ENCODE results near the gene CEACAM7.

DNA sequence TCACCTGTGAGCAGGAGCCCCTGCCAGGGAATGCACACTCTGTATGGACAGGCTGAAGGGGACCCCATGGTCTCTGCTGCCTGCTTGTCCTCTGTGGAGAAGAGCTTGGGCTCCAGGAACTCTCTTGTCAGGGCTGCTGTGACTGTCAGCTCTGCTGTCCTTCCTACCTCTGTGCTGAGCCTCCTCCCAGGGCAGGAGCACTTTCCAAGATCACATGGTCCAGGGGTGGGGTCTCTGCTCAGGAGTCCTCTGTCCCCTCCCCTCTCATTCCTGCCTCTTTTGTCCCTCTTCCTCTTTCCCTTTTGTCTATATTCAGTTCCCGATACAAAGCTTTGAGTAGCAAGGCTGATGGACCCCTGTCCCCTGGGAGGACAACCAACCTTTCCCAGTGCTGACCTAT is at the start of gene CEACAM7:
- no peak for TF ChIP-seq POLR2A (IDR thresholded peaks at IDR 0.05)
- TF ChIP-seq, protein P1, sequence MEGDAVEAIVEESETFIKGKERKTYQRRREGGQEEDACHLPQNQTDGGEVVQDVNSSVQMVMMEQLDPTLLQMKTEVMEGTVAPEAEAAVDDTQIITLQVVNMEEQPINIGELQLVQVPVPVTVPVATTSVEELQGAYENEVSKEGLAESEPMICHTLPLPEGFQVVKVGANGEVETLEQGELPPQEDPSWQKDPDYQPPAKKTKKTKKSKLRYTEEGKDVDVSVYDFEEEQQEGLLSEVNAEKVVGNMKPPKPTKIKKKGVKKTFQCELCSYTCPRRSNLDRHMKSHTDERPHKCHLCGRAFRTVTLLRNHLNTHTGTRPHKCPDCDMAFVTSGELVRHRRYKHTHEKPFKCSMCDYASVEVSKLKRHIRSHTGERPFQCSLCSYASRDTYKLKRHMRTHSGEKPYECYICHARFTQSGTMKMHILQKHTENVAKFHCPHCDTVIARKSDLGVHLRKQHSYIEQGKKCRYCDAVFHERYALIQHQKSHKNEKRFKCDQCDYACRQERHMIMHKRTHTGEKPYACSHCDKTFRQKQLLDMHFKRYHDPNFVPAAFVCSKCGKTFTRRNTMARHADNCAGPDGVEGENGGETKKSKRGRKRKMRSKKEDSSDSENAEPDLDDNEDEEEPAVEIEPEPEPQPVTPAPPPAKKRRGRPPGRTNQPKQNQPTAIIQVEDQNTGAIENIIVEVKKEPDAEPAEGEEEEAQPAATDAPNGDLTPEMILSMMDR (IDR thresholded peaks at IDR 0.05): no peak
